T-helper 1 cell (primary cell): Measurements from ENCODE around the gene DCAF11.

ENCODE experiments used
- DNase-seq, 5 donors: peaks; one replicate each; pipeline ENCODE4 v3.0.0-alpha.2; 2012 to 2020

The DCAF11 gene

DNA sequence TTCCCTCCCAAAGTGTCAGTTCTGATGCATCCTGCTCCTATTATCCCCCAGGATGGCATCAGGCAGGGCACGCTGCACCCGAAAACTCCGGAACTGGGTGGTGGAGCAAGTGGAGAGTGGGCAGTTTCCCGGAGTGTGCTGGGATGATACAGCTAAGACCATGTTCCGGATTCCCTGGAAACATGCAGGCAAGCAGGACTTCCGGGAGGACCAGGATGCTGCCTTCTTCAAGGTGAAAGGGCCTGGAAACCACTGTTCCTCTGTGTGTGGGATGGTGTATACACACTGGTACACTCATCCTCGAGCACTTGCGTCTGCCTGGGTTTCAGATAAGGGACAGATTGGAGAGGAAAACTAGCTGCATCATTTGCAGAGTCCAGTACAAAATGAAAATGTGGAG lies 47.5 kb downstream of the DCAF11 start:
- DNase-seq, result no peak

DNA sequence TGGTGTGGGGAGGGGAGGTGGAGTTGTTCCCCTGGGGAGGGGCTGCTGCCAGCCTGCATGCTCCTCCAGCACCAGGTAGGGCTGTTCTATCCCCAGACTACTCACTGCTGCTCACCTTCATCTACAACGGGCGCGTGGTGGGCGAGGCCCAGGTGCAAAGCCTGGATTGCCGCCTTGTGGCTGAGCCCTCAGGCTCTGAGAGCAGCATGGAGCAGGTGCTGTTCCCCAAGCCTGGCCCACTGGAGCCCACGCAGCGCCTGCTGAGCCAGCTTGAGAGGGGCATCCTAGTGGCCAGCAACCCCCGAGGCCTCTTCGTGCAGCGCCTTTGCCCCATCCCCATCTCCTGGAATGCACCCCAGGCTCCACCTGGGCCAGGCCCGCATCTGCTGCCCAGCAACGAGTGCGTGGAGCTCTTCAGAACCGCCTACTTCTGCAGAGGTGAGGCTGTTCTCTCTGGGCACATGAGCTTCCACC lies 50.0 kb downstream of the DCAF11 start:
- no peak for DNase-seq

GRCh38 chr14:24165785-24166184 lies 51.2 kb downstream of the DCAF11 start:
- no peak for DNase-seq

DNA sequence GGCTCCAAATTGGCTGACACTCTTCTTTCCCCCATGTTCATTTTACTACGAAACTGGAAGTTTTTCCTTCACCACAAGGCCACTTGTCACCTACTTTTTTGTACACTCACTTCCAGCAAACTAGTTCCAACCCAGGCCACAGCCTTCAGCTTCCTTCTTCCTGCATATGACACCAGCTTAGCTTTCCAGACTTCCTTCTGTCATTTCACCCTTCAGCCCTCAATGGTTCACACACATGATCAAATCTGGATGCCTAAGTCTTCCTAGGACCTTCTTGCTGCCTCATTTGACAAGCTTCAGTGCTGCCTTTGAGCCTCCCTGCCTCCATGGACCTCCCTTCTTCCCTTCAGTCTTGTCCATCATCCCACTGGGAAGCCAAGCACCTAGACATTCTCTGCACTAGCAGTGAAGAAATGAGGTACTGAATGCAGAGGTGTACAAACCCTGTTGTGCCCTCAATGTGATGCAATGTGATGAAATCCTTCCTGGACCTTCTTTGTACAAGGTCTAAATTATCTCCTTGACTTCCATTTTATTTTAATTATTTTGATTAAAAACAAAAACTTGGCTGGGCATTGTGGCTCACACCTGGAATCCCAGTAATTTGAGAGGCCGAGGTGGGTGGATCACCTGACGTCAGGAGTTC lies 53.0 kb downstream of the DCAF11 start:
- no peak for DNase-seq

- peak; percentile 47 to 79 (median 60) for DNase-seq
Observed at GRCh38 chr14:24171422-24172260, 57.1 kb downstream of the DCAF11 start, which contains the start of gene REC8. Gene REC8 (plus strand): TSS chr14:24172080. CDS start chr14:24172553, 473 bp downstream.

GRCh38 chr14:24172261-24172860 lies 57.8 kb downstream of the DCAF11 start:
- DNase-seq, result no peak

DNA sequence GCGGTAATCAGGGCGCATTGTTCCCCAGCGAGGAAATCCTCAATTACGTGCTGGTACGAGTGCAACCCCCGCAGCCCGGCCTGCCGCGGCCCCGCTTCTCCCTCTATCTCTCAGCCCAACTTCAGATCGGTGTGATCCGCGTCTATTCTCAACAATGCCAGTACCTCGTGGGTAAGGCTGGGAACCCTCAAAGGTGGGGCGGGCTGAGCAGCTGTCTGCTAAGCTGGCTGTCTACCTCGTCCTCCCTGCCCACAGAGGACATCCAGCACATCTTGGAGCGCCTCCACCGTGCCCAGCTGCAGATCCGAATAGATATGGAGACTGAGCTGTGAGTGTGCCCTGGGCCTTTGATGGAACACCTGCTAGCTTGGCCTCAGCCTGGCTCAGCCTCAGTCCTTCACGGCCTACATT lies 58.3 kb downstream of the DCAF11 start:
- DNase-seq, result no peak
